ENCODE results near the gene PDE4A. TPM values are rescaled to one million over a fixed set of nuclear protein-coding genes. Genes with fewer than 3 reads are reported as not detected.
A peak's percentile ranks its signal among the peaks of the same experiment; 100 is the strongest.
"Not testable (repeated sequence)": the region's sequence is repeated elsewhere in the genome, so short reads cannot be mapped to it uniquely, and the experiment has no call there.

PDE4A gene
- total and polyA plus RNA-seq, 11 donors = 5.2 to 33.3 (median 13.7) TPM

- Histone ChIP-seq H3K27ac (no peak overlapping the region), H3K27me3 (no peaks in the 10 kb centered on the region), H3K9me3 (no peaks in the 10 kb centered on the region), H3K4me1 (no peaks in the 10 kb centered on the region), H3K36me3 (peaks cover 0 to 41% (median 18%) of the 10 kb centered on the region in 9 donors), H3K4me3 (no peak overlapping the region)
- ATAC-seq (no peak), DNase-seq (no peak)
- intact Hi-C loops (cut with DNase I) = no loop called here
- WGBS, 4 donors = 65 to 82% (median 71%) methylated on average over 3 to 4 of the region's 4 CpGs
- TF ChIP-seq POLR2A (IDR thresholded peaks at IDR 0.05) (no peak), CTCF (IDR thresholded peaks at IDR 0.05) (no peak)
These were observed 33.5 kb downstream of the PDE4A start for GRCh38 chr19:10453852-10454251.

GRCh38 chr19:10454267-10454666 is 33.9 kb downstream of the PDE4A start:
- no peak for ATAC-seq
- 27 to 56% (median 45%) methylated on average over 5 of the region's 5 CpGs for WGBS, 4 donors

GRCh38 chr19:10458733-10459132 is 38.4 kb downstream of the PDE4A start:
- H3K36me3 ChIP-seq = peaks cover 0 to 34% (median 2%) of the 10 kb centered on the region in 9 donors
- 92 to 95% (median 94%) methylated on average over 7 of the region's 7 CpGs for WGBS, 4 donors
- DNase-seq; H3K4me1 ChIP-seq; ATAC-seq; H3K4me3 ChIP-seq; intact Hi-C loops (cut with DNase I); H3K9me3 ChIP-seq; H3K27me3 ChIP-seq; H3K27ac ChIP-seq: not testable (repeated sequence)

More at GRCh38 chr19:10454267-10454666, 33.9 kb downstream of the PDE4A start:
- Histone ChIP-seq H3K27ac (no peak overlapping the region), H3K4me1 (no peaks in the 10 kb centered on the region), H3K27me3 (no peaks in the 10 kb centered on the region), H3K4me3 (no peak overlapping the region), H3K36me3 (peaks cover 0 to 41% (median 14%) of the 10 kb centered on the region in 9 donors), H3K9me3 (no peaks in the 10 kb centered on the region)
- intact Hi-C loops (cut with DNase I) = no loop called here
- TF ChIP-seq CTCF (IDR thresholded peaks at IDR 0.05) (no peak), POLR2A (IDR thresholded peaks at IDR 0.05) (no peak)
- DNase-seq = no peak

GRCh38 chr19:10460714-10461046 is 40.3 kb downstream of the PDE4A start:
- ATAC-seq (no peak), DNase-seq (no peak)
- Histone ChIP-seq H3K4me1 (peaks cover 0 to 9% (median 5%) of the 10 kb centered on the region in 12 donors), H3K27ac (no peak overlapping the region), H3K27me3 (no peaks in the 10 kb centered on the region), H3K36me3 (peaks cover 0 to 46% (median 14%) of the 10 kb centered on the region in 9 donors), H3K4me3 (peak overlapping the region in 1 of 12 donors; percentile 32), H3K9me3 (no peaks in the 10 kb centered on the region)
- WGBS, 4 donors = 33 to 51% (median 39%) methylated on average over 8 of the region's 8 CpGs
- no peak for TF ChIP-seq POLR2A (IDR thresholded peaks at IDR 0.05)
- no peak for TF ChIP-seq CTCF (IDR thresholded peaks at IDR 0.05)
- intact Hi-C loops (cut with DNase I) = no loop called here

Data from heart left ventricle (tissue), 16 donors.